AG09309 (cell line): ENCODE results near the gene FBXW7.

Experiments
- DNase-seq: peaks from one replicate; pipeline ENCODE4 v3.0.0-alpha.2; 2010; ENCODE audit warnings: low read depth
- H3K4me3 ChIP-seq: 2 replicates; pipeline ENCODE4 v1.5.1; 2011; ENCODE audit warnings: mild to moderate bottlenecking, low read depth, low read length, moderate library complexity; ENCODE audit not compliant: control insufficient read depth
- CTCF ChIP-seq: IDR thresholded peaks from 2 replicates; pipeline ENCODE4 v1.5.1; 2011; ENCODE audit warnings: mild to moderate bottlenecking, low read depth, low read length, inconsistent platforms; ENCODE audit not compliant: insufficient read depth, control insufficient read depth; ENCODE audit errors: missing control alignments

FBXW7 gene

GRCh38 chr4:152448854-152449253 is 87.0 kb downstream of the FBXW7 start:
- DNase-seq: no peak
- H3K4me3 ChIP-seq: no peak overlapping the region

GRCh38 chr4:152448038-152448707 is 87.7 kb downstream of the FBXW7 start:
- H3K4me3 ChIP-seq: no peak overlapping the region
- TF ChIP-seq CTCF: no peak
- no peak for DNase-seq

More at GRCh38 chr4:152448854-152449253, 87.0 kb downstream of the FBXW7 start:
- TF ChIP-seq CTCF: no peak

- no peak for TF ChIP-seq CTCF
- DNase-seq: no peak
- no peak overlapping the region for H3K4me3 ChIP-seq
Measured at GRCh38 chr4:152443859-152444258, 92.0 kb downstream of the FBXW7 start.

- DNase-seq: no peak
- H3K4me3 ChIP-seq: no peak overlapping the region
- TF ChIP-seq CTCF: no peak
Measured at GRCh38 chr4:152437561-152437960, 98.3 kb downstream of the FBXW7 start.

GRCh38 chr4:152436384-152436783 is 99.5 kb downstream of the FBXW7 start:
- no peak for DNase-seq
- no peak overlapping the region for H3K4me3 ChIP-seq
- no peak for TF ChIP-seq CTCF

- DNase-seq: no peak
- no peak overlapping the region for H3K4me3 ChIP-seq
- TF ChIP-seq CTCF: no peak
Measured at GRCh38 chr4:152434011-152434410, 101.9 kb downstream of the FBXW7 start.
